Upper lobe of left lung (tissue), 4 donors: ENCODE results near the gene FMN2.

Experiments used
- CTCF ChIP-seq, 6 experiments: fragments of 450-650 bp in 4 of 6; fragments of 200-600 bp in 2 of 6; sonication (generic) in 2 of 6; IDR thresholded peaks; one replicate each; pipeline ENCODE4 v1.5.1; 2016 to 2019; ENCODE audit warnings: antibody characterized with exemption in 6 of 6
- POLR2A ChIP-seq, 4 donors: fragments of 450-650 bp; IDR thresholded peaks; one replicate each; pipeline ENCODE4 v1.5.1; 2016 to 2017; ENCODE audit warnings: antibody characterized with exemption in 4 of 4, mild to moderate bottlenecking in 2 of 4

GRCh38 chr1:240312872-240313271 is 221.2 kb downstream of the FMN2 start:
- no peak for TF ChIP-seq CTCF (IDR thresholded peaks at IDR 0.05)
- no peak for TF ChIP-seq POLR2A (IDR thresholded peaks at IDR 0.05)
